ENCODE results near the gene TPCN2. TPM values are rescaled to one million over a fixed set of nuclear protein-coding genes. Genes with fewer than 3 reads are reported as not detected.

Gene TPCN2
- total RNA-seq, 3 donors from 2014 or later = 5.8 to 8.4 (median 7.1) TPM

DNA sequence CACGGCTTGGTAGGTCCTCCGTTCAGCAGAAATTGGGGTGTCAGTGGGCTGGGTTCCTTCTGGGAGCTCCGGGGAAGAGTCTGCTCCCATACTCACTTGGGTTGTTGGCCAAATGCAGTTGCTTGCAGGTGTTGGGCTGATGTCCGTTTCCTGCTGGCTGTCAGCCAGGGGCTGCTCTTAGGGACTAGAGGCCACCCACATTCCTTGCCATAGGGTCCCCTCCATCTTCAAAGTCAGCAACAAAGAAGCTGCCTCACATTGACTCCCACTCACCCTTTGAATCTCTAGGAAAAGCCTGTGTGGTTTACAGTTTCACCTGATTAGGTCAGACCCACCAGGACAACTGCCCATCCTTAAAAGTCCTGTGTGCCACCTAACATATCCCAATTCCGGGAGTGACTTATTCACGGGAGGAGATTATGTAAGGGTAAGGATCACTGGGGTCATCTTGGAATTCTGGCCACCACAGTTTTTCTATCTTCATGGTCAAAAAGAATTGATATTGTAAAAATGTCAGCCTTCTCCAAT lies 43.0 kb downstream of the TPCN2 start:
- ATAC-seq (no peak), DNase-seq (no peak)
- no peaks in the 10 kb centered on the region for H3K27me3 Mint-ChIP-seq (ENCODE audit: low read depth)
- H3K4me3 Mint-ChIP-seq = no peak overlapping the region
- H3K4me1 Mint-ChIP-seq (ENCODE audit: low read depth) = no peaks in the 10 kb centered on the region
- H3K9me3 Mint-ChIP-seq = no peaks in the 10 kb centered on the region
- peaks cover 11% of the 10 kb centered on the region for H3K36me3 Mint-ChIP-seq (ENCODE audit: insufficient read depth)

DNA sequence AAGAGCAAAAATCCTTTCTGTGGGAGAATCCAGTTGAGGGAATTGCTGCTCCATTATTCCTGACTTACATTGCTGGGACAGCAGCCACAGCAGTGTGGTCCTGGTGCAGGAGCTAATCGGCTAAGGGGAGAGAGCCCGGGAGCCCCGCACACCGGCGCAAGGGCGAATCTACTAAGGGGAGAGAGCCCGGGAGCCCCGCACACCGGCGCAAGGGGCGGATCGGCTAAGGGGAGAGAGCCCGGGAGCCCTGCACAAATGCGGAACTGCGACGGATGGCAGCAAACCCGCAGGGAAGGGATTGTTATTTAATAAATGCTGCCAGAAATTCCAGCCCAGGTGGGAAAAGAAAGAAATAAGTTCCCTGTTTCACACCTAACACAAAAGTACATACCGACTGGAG lies 43.5 kb downstream of the TPCN2 start:
- H3K27me3 Mint-ChIP-seq (ENCODE audit: low read depth) = no peaks in the 10 kb centered on the region
- H3K4me1 Mint-ChIP-seq (ENCODE audit: low read depth) = no peaks in the 10 kb centered on the region
- no peak overlapping the region for H3K4me3 Mint-ChIP-seq
- ATAC-seq (no peak), DNase-seq (no peak)
- peaks cover 11% of the 10 kb centered on the region for H3K36me3 Mint-ChIP-seq (ENCODE audit: insufficient read depth)
- H3K9me3 Mint-ChIP-seq = no peaks in the 10 kb centered on the region

DNA sequence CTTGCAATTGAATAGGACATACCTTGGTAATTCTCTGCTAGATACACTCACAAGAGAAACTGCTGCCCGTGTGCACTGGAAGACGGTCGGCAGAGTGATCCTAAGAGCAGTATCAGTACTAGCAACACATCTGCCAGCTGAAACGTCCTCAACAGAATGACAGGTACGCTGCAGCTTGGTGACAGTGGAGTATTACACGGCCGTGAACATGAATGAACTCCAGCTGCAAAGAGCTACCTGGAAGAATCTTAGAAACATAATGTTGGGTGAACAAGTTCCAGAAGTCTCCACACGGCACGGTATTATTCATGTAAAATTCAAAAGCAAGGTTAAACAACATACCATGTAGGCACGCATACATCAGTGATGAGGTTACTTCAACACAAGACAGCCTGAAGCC lies 44.4 kb downstream of the TPCN2 start:
- Mint-ChIP-seq H3K27me3 (ENCODE audit: low read depth) (no peaks in the 10 kb centered on the region), H3K9me3 (no peaks in the 10 kb centered on the region), H3K4me3 (no peak overlapping the region), H3K4me1 (ENCODE audit: low read depth) (no peaks in the 10 kb centered on the region), H3K36me3 (ENCODE audit: insufficient read depth) (peaks cover 11% of the 10 kb centered on the region)
- DNase-seq = no peak
- ATAC-seq = no peak

DNA sequence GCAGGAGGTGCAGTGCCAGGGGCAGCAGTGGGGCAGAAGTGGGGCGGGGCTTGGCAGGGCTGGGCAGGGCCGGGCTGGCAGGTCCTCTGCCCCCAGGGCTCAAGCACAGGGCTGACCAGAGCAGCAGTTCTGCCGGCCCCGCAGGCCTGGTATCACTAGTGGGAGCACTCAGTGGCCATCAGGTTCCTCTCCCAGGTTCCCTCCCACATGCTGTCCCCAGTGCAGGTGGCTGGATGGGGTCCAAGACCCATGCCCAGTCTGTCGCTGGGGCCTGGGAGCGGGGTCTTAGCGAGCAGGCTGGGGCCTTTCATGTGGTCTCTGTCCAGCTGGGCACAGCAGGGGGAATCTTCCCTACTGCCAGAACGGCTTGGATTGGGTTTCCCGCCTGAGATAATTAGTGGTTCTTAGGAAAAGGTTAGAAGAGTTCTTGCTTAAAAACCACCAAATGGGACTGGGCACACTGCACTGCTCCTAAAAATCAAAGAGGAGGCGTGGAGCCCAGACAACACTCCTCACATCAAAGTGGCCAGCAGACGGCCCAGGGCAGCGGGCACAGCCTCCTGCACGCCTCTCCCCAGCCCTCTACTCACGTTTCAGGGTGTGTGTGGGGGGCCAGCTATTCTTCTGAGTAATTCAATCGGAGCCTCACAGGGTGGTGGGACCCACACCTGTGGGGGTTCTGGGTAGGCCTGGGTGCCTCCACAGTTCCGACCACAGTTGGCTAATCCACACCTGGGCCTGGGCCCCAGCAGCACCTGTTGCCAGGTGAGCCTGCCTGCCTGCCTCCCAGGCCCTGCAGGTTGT lies 45.6 kb downstream of the TPCN2 start:
- no peak for ATAC-seq
- Mint-ChIP-seq H3K9me3 (no peaks in the 10 kb centered on the region), H3K36me3 (ENCODE audit: insufficient read depth) (peaks cover 9% of the 10 kb centered on the region), H3K27me3 (ENCODE audit: low read depth) (no peaks in the 10 kb centered on the region), H3K4me3 (no peak overlapping the region), H3K4me1 (ENCODE audit: low read depth) (no peaks in the 10 kb centered on the region)
- DNase-seq = no peak

DNA sequence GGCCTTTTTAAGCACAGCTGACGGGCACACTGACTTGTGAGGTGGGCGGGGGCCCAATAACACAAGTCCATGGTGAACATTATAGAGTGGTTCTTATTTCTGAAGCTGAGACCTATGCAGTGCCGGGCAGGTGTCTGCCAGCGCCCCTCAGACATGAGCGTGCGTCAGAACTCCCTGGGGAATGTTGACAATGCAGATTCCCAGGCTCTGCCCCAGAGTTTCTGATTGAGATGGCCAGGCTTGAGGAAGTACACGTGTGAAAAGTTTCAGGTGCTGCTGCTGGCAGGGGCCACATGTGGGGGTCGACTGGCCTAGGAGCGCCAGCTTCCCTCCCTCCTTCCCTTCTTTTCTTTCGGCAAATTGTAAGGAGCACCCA lies 46.2 kb downstream of the TPCN2 start:
- H3K4me1 Mint-ChIP-seq (ENCODE audit: low read depth) = no peaks in the 10 kb centered on the region
- peaks cover 9% of the 10 kb centered on the region for H3K36me3 Mint-ChIP-seq (ENCODE audit: insufficient read depth)
- DNase-seq (no peak), ATAC-seq (no peak)
- no peak overlapping the region for H3K4me3 Mint-ChIP-seq
- no peaks in the 10 kb centered on the region for H3K9me3 Mint-ChIP-seq
- no peaks in the 10 kb centered on the region for H3K27me3 Mint-ChIP-seq (ENCODE audit: low read depth)

DNA sequence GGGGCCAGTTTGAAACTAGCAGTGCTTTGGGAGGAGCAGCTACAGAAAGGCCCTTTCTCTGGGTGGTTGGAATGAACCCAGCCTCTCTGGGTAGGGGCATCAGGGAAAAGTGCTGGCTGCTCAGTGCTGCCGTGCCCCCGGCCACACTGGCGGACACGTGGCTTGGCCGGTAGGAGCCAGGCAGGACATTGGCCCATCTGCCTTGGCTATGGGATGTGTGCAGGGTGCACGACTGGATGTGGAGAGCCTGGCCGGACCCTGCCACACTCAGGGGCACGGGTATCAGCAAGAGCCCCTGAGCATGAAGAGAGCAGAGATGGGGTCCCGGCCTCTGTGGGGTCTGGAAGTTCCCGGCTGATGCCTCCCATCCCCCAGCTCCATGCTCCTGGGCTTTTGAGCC lies 46.6 kb downstream of the TPCN2 start:
- Mint-ChIP-seq H3K27me3 (ENCODE audit: low read depth) (no peaks in the 10 kb centered on the region), H3K36me3 (ENCODE audit: insufficient read depth) (peaks cover 9% of the 10 kb centered on the region), H3K9me3 (no peaks in the 10 kb centered on the region), H3K4me1 (ENCODE audit: low read depth) (no peaks in the 10 kb centered on the region), H3K4me3 (no peak overlapping the region)
- no peak for ATAC-seq
- DNase-seq = no peak

DNA sequence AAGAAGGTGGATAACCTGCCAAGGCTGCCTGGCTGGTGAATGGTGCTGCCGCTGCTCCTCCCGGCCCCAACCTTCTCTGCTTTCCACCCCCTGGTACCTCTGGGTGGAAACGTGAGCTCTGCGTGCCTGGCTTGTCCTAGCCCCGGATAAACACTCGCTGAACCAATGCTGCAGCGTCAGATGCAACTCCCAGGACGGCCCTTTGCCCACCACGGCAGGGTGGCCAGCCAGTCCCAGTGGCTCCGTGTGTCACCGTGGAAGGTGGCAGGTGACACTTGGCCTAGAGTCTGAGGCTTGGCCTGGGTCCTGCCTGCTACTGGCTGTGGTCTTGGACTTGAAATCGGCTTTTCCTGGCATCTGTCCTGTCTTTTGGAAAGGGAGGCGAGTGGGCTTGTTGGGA lies 47.7 kb downstream of the TPCN2 start:
- H3K36me3 Mint-ChIP-seq (ENCODE audit: insufficient read depth) = peaks cover 9% of the 10 kb centered on the region
- H3K27me3 Mint-ChIP-seq (ENCODE audit: low read depth) = no peaks in the 10 kb centered on the region

DNA sequence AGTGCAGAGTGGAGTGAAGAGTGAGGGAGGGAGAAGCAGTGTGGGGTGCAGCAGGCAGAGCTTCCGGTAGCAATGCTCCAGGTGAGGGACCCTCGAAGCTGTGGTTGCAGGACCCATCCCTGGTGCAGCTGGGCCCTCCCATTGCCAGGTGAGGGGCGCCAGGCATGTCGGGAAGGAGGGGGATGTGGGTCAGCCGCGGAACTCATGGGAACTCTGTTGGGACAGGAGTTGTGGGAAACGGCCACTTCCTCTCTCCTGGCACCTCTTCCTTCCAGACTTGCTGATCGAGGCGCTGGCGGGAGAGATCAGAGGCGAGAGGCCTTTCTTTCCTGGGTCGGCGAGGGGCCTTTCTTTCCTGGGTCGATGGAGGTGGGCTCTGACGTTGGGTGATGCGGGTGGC lies 48.5 kb downstream of the TPCN2 start:
- Mint-ChIP-seq H3K4me3 (no peak overlapping the region), H3K4me1 (ENCODE audit: low read depth) (no peaks in the 10 kb centered on the region), H3K9me3 (no peaks in the 10 kb centered on the region), H3K36me3 (ENCODE audit: insufficient read depth) (peaks cover 6% of the 10 kb centered on the region), H3K27me3 (ENCODE audit: low read depth) (no peaks in the 10 kb centered on the region)
- ATAC-seq = no peak
- DNase-seq = no peak

More for the DNA sequence above, 47.7 kb downstream of the TPCN2 start:
- ATAC-seq (no peak), DNase-seq (no peak)
- no peak overlapping the region for H3K4me3 Mint-ChIP-seq
- no peaks in the 10 kb centered on the region for H3K9me3 Mint-ChIP-seq
- H3K4me1 Mint-ChIP-seq (ENCODE audit: low read depth) = no peaks in the 10 kb centered on the region

DNA sequence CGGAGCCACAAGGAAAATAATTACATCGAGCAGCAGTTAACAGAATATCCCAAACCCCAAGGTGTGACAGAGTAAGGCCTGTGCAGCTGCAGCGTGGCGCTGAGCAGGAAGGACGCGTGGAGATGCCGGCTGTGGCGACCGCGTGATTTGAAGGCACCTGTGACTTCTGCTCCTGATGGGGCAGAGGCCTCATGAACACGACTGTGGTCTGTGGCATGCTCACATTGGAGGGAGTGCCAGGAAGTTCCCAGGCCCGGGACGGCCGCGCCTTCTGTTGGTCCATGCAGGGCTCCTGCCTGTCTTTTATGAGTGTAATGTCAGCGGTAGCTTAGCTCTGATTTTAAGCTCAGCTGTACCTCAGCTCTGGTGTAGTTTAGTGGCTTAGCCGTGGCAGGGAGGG lies 50.4 kb downstream of the TPCN2 start:
- peaks cover 3% of the 10 kb centered on the region for H3K27me3 Mint-ChIP-seq (ENCODE audit: low read depth)
- no peak overlapping the region for H3K4me3 Mint-ChIP-seq
- ATAC-seq (no peak), DNase-seq (no peak)
- H3K36me3 Mint-ChIP-seq (ENCODE audit: insufficient read depth) = no peaks in the 10 kb centered on the region
- no peaks in the 10 kb centered on the region for H3K4me1 Mint-ChIP-seq (ENCODE audit: low read depth)
- no peaks in the 10 kb centered on the region for H3K9me3 Mint-ChIP-seq

DNA sequence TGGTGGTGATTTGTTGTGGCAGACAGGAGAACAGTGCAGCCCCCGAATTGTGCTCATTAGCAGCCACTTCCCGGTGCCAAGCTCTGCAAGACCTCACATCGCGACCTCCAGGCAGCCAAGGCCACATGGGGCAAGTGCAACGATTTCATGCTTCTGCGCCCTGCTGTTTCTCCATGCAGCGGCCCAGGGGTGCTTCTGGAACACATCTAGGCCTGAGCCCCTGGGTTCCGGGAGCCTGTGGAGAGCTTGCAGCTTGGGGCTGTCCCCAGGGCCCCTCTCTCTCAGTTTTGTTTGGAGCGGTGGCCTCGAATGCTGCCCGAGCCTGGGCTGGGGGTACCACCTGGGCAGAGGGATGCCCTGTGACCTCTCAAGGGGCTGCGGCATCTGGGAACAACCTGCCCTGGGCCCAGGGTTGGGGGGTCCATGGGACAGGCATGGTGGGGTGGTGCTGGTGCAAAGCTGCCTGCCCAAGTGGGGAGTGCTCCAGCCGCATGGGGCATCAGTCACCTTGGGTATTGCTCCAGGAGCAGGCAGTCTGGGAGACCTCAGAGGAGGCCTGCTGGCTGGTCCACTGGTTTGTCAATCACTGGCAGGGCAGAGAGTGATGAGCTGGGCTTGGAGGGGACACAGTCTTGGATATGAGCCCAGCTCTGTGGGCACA lies 51.9 kb downstream of the TPCN2 start:
- DNase-seq (no peak), ATAC-seq (no peak)
- Mint-ChIP-seq H3K4me3 (no peak overlapping the region), H3K9me3 (no peaks in the 10 kb centered on the region), H3K36me3 (ENCODE audit: insufficient read depth) (no peaks in the 10 kb centered on the region), H3K27me3 (ENCODE audit: low read depth) (peaks cover 3% of the 10 kb centered on the region), H3K4me1 (ENCODE audit: low read depth) (no peaks in the 10 kb centered on the region)

DNA sequence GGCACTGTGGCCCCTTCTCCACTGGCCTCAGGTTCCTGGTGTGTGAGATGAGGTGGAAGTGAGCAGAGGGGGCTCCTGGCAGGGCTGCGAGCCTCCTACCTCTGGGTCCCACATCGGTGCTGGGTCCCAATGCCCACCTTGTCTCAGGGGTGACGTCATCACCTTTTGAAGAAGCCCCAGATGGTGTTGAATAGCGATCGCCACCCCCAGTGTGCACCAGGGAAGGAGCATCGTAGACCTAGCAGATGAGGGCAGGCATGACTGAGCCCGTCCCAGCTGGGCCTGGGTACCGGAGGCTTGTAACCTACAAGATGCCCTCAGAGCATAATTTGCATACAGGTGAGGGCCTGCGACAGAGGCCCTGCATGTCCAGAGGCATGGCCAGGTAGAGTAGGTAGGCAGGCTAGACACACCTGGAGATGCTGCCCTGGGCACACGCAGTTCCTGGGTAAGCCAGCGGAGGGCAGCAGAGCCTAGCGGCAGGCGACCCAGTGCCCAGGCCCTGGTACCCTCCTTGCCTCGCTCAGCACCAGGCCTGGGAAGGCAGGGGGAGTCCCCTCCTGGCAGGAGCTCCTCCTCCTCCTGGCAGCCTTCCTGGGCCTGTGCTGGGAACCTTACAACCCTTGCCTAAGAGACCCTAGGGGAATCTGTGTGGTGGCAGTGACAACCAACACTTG lies 52.5 kb downstream of the TPCN2 start:
- Mint-ChIP-seq H3K4me3 (no peak overlapping the region), H3K9me3 (no peaks in the 10 kb centered on the region), H3K27me3 (ENCODE audit: low read depth) (peaks cover 3% of the 10 kb centered on the region), H3K36me3 (ENCODE audit: insufficient read depth) (no peaks in the 10 kb centered on the region), H3K4me1 (ENCODE audit: low read depth) (no peaks in the 10 kb centered on the region)
- DNase-seq (peak; percentile 78), ATAC-seq (peak; percentile 89 to 95)

DNA sequence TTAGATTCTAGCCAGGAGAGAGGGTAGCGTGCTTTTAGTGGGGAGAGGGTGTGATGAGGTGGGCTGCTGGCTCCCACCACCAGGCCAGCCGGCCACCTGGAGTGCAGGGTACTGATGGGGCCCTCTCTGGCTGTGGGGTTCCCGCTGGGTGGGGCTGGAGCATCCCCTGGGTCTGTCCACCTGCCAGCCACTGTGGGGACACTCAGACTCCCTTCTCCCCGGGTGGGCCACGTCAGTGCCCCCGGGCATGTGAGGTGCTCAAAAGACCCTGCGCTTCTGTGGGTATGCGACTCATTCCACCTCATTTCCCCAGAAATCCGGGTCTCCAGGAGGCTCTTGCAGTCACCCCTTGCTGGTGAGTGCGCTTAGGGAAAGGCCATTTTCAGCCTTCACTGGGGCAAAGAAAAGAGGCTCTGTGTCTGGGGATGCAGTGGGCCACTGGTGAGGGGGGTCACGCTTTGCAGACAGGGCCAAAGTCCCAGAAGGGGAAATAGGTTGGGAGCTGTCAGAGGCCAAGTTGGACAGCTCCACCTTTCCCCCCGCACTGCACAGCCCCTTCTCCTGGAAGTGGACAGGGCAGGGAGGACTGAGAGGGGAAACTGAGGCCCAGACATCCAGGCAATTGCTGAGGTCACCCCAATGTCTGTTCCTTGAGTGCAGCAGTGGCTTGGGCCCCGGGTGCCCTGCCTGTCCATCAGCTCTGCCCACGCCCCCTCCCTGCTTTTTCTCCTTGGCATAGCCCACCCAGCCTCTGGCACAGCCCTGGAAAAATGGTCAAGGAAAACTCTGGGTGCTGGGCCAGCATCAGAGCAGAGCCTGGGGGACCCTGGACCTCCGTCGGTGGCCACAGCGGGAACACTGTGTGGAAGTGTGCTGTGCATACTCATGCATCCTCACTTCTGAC lies 53.3 kb downstream of the TPCN2 start:
- no peak for ATAC-seq
- H3K36me3 Mint-ChIP-seq (ENCODE audit: insufficient read depth) = no peaks in the 10 kb centered on the region
- peaks cover 3% of the 10 kb centered on the region for H3K4me1 Mint-ChIP-seq (ENCODE audit: low read depth)
- H3K27me3 Mint-ChIP-seq (ENCODE audit: low read depth) = peaks cover 3% of the 10 kb centered on the region
- DNase-seq = no peak
- no peaks in the 10 kb centered on the region for H3K9me3 Mint-ChIP-seq
- no peak overlapping the region for H3K4me3 Mint-ChIP-seq

DNA sequence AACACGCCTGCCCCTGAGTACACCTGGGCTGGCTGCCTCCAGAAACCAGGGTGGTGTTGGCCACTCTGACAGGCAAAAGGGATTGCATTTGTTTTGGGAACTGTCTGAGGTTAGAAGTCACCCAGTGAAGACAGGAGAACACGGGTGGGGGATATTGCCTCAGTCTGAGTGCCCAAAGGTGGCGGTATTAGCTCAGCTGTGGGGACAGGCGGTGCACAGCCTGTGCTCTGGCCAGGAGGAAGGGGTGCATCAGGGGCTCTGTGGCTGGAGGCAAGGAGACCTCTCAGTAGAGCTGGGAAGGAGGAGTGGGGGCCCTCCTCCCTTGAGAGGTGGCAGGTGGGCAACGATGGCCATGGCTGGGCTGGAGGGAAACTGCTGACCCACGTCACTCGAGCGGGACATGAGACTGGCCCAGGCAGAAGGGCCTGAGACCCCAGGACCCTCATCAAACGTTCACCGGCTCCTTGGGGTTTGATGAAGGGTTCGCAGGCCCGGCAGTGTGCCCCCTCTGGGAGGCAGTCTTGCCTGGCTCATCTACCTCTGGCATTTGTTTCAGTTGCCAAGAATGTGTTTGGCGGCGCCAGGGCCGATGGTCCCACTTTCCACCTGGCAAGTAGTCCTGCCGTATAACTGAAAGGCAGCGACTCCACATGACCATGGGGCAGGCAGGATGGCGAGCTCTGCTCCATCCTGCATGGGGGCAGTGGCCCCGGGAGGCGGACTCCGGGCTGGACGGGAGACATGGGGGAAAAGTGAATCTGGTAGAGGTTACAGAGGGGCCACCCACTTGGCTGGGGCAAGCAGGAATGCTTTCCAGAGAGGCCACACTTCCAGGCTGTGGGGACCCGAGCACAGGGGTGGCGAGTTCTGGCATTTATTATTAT lies 54.2 kb downstream of the TPCN2 start:
- Mint-ChIP-seq H3K27me3 (ENCODE audit: low read depth) (peaks cover 3% of the 10 kb centered on the region), H3K9me3 (no peaks in the 10 kb centered on the region), H3K4me1 (ENCODE audit: low read depth) (peaks cover 4% of the 10 kb centered on the region), H3K4me3 (no peak overlapping the region), H3K36me3 (ENCODE audit: insufficient read depth) (no peaks in the 10 kb centered on the region)
- ATAC-seq (no peak), DNase-seq (no peak)

Measured in activated T-cell treated with anti-CD3 and anti-CD28 coated beads, Interleukin-2, amount 50 U/mL, for 4 hours (primary cell).